UCSD-AML1 (cell line): ENCODE measurements around the gene MEF2A.

Source experiments
- DNase-seq: peaks from one replicate; lab custom pipeline; 2025; ENCODE audit not compliant: unreplicated experiment; lab: John Stamatoyannopoulos, UW

MEF2A gene

GRCh38 chr15:99562238-99562637, 3.5 kb upstream of the MEF2A start:
- peak; percentile 30 for DNase-seq

GRCh38 chr15:99564221-99565048, 1.3 kb upstream of the MEF2A start:
- peak; percentile 52 for DNase-seq

- no peak for DNase-seq
These were observed 810 bp upstream of the MEF2A start for GRCh38 chr15:99565049-99565298.

GRCh38 chr15:99566157-99566897, 543 bp downstream of the MEF2A start:
- peak; percentile 63 for DNase-seq

GRCh38 chr15:99568625-99569352, 3.0 kb downstream of the MEF2A start:
- DNase-seq = no peak

GRCh38 chr15:99571299-99571698, 5.5 kb downstream of the MEF2A start:
- DNase-seq = no peak

GRCh38 chr15:99574048-99574447, 8.3 kb downstream of the MEF2A start:
- no peak for DNase-seq

- DNase-seq = no peak
These were observed 8.7 kb downstream of the MEF2A start for GRCh38 chr15:99574502-99574901.

- no peak for DNase-seq
These were observed 13.0 kb downstream of the MEF2A start for GRCh38 chr15:99578809-99579208.

- DNase-seq = no peak
These were observed 14.3 kb downstream of the MEF2A start for GRCh38 chr15:99580076-99580475.

- DNase-seq = no peak
These were observed 16.8 kb downstream of the MEF2A start for GRCh38 chr15:99582508-99582960.

- DNase-seq = no peak
These were observed 18.4 kb downstream of the MEF2A start for GRCh38 chr15:99584081-99584600.

- no peak for DNase-seq
These were observed 20.3 kb downstream of the MEF2A start for GRCh38 chr15:99586121-99586520.

GRCh38 chr15:99589801-99590200, 24.0 kb downstream of the MEF2A start:
- DNase-seq = no peak

- no peak for DNase-seq
These were observed 25.3 kb downstream of the MEF2A start for GRCh38 chr15:99590913-99591646.

- no peak for DNase-seq
These were observed 26.5 kb downstream of the MEF2A start for GRCh38 chr15:99592145-99592791.

GRCh38 chr15:99593070-99593469, 27.3 kb downstream of the MEF2A start:
- DNase-seq = no peak

GRCh38 chr15:99594916-99595315, 29.1 kb downstream of the MEF2A start:
- no peak for DNase-seq

- DNase-seq = no peak
These were observed 32.5 kb downstream of the MEF2A start for GRCh38 chr15:99598296-99598695.

GRCh38 chr15:99603828-99604227, 38.0 kb downstream of the MEF2A start:
- DNase-seq = no peak
